Pancreas (tissue), 10 donors: ENCODE measurements around the gene THRAP3. TPM values are rescaled to one million over a fixed set of nuclear protein-coding genes. Genes with fewer than 3 reads are reported as not detected.

Source experiments
- ATAC-seq, 4 donors: fragments of 200-7000 bp; cut with Tn5 transposase; one replicate each; pipeline versions ENCODE4 v1.8.0 to v1.9.1; 2020; ENCODE audit warnings: mild to moderate bottlenecking in 4 of 4, moderate library complexity in 4 of 4
- DNase-seq, 6 donors: peaks; one replicate each; pipeline ENCODE4 v3.0.0-alpha.2; 2020
- FAIRE-seq: peaks from 2 replicates; lab custom pipeline; 2012; peaks lifted over from hg19 to GRCh38; lab: Jason Lieb, UNC
- H3K27ac ChIP-seq, 4 donors: fragments of 200-600 bp; sonication (generic); 1 replicate in 3 of 4; 2 replicates in 1 of 4; pipeline versions ENCODE4 v1.5.0 to v1.8.0; 2020
- H3K27me3 ChIP-seq, 4 donors: fragments of 200-600 bp; one replicate each; pipeline ENCODE4 v1.8.0; 2021
- H3K36me3 ChIP-seq, 3 donors: fragments of 200-600 bp; sonication (generic) in 1 of 3; one replicate each; pipeline versions ENCODE4 v1.5.0 to v1.8.0; 2020 to 2021
- H3K4me1 ChIP-seq, 3 donors: fragments of 200-600 bp; one replicate each; pipeline ENCODE4 v1.8.0; 2021
- H3K4me3 ChIP-seq, 4 donors: fragments of 200-600 bp; sonication (generic) in 2 of 4; one replicate each; pipeline versions ENCODE4 v1.5.0 to v1.8.0; 2020 to 2021
- H3K9me3 ChIP-seq, 4 donors: fragments of 200-600 bp; one replicate each; pipeline ENCODE4 v1.8.0; 2021
- CTCF ChIP-seq, 4 donors: fragments of 200-600 bp; sonication (generic) in 3 of 4; IDR thresholded peaks; one replicate each; pipeline versions ENCODE4 v1.5.0 to v1.8.0; 2021; ENCODE audit warnings: antibody characterized with exemption in 4 of 4
- WGBS, 2 donors: extraction: QIAGEN DNeasy Blood & Tissue Kit; methylation state at CpG; one replicate each; pipeline ENCODE4 v1.1.7; 2013; 5-methylcytosine and 5-hydroxymethylcytosine counted together
- intact Hi-C, 3 donors: fragments of 100-400 bp; cut with DNase I; formaldehyde crosslinking; loops; one replicate each; pipeline versions ENCODE4 v1.11.1 to v1.14.2; 2022
- polyA plus RNA-seq, 2 donors: library from polyadenylated mRNA; stranded (reverse); fragments of 200-250 nt; gene quantifications; one replicate each; pipeline ENCODE4 v1.2.3, GENCODE V29; 2013
- total RNA-seq, 6 donors: library from RNA; stranded (reverse); fragmentation: NEBNext Ultra II Directional in 4 of 6; extraction: Animal tissue kit (Norgen Biotek cat#: 25700) in 4 of 6; gene quantifications; one replicate each; pipeline versions ENCODE4 v1.2.1 to v1.2.4, GENCODE V29; 2021 to 2023
- donor health status: healthy with polysubstance abuse.
- donor health status: DM: no; HTN: no; CAD: no; lungs with moderate emphysema.
- donor health status: DM: no; HTN: no; CAD: no.
- donor health status: control.
- donor health status: control.
- donor health status: Bipolar disorder and iron deficiency.
- donor health status: DM: yes; HTN: yes; CAD: no.
- donor health status: DM: no; HTN: no; CAD: no.
- donor health status: DM: no; HTN: no; CAD: no.
- donor health status: DM: yes; HTN: yes; CAD: no.

Gene THRAP3
- total and polyA plus RNA-seq, 8 donors = 17.0 to 54.7 (median 29.9) TPM

- H3K4me1 ChIP-seq = peaks cover 0 to 6% (median 0%) of the 10 kb centered on the region in 3 donors
- intact Hi-C loops = no loop called here
- 54 to 55% methylated on average over 3 of the region's 3 CpGs for WGBS, 2 donors
- no peak for FAIRE-seq
- H3K36me3 ChIP-seq = no peaks in the 10 kb centered on the region
- H3K4me3 ChIP-seq = no peak overlapping the region
- DNase-seq = no peak
- ATAC-seq = no peak
- H3K9me3 ChIP-seq = no peaks in the 10 kb centered on the region
- no peak for TF ChIP-seq CTCF (IDR thresholded peaks at IDR 0.05)
- no peaks in the 10 kb centered on the region for H3K27me3 ChIP-seq
- H3K27ac ChIP-seq = no peak overlapping the region
Observed at GRCh38 chr1:36236302-36236701, 12.1 kb downstream of the THRAP3 start.

GRCh38 chr1:36238433-36238832 lies 14.2 kb downstream of the THRAP3 start:
- 83 to 84% methylated on average over 2 of the region's 2 CpGs for WGBS, 2 donors
- no peaks in the 10 kb centered on the region for H3K9me3 ChIP-seq
- ATAC-seq (no peak), DNase-seq (no peak), FAIRE-seq (no peak)
- H3K36me3 ChIP-seq = no peaks in the 10 kb centered on the region
- H3K27ac ChIP-seq = no peak overlapping the region
- H3K27me3 ChIP-seq = no peaks in the 10 kb centered on the region
- peaks cover 0 to 6% (median 0%) of the 10 kb centered on the region in 3 donors for H3K4me1 ChIP-seq
- no peak for TF ChIP-seq CTCF (IDR thresholded peaks at IDR 0.05)
- intact Hi-C loops = no loop called here
- H3K4me3 ChIP-seq = no peak overlapping the region

GRCh38 chr1:36239941-36240637 lies 15.8 kb downstream of the THRAP3 start:
- no peak overlapping the region for H3K4me3 ChIP-seq
- no peaks in the 10 kb centered on the region for H3K36me3 ChIP-seq
- H3K9me3 ChIP-seq = no peaks in the 10 kb centered on the region
- ATAC-seq (peak; percentile 24 to 65 (median 52)), FAIRE-seq (no peak), DNase-seq (no peak)
- no peak for TF ChIP-seq CTCF (IDR thresholded peaks at IDR 0.05)
- no peak overlapping the region for H3K27ac ChIP-seq
- 24% methylated on average over 4 of the region's 4 CpGs for WGBS, 2 donors
- H3K4me1 ChIP-seq = peaks cover 0 to 6% (median 0%) of the 10 kb centered on the region in 3 donors
- H3K27me3 ChIP-seq = no peaks in the 10 kb centered on the region
- intact Hi-C loops = no loop called here

GRCh38 chr1:36247538-36247937 lies 23.3 kb downstream of the THRAP3 start:
- Histone ChIP-seq H3K4me1 (peaks cover 15 to 25% (median 19%) of the 10 kb centered on the region in 3 donors), H3K36me3 (no peaks in the 10 kb centered on the region), H3K9me3 (no peaks in the 10 kb centered on the region), H3K4me3 (no peak overlapping the region), H3K27me3 (no peaks in the 10 kb centered on the region), H3K27ac (peak overlapping the region in 1 of 4 donors; percentile 44)
- no peak for ATAC-seq
- TF ChIP-seq CTCF (IDR thresholded peaks at IDR 0.05) = no peak
- no peak for FAIRE-seq
- intact Hi-C loops = no loop called here
- DNase-seq = no peak
- 92 to 97% methylated on average over 3 of the region's 3 CpGs for WGBS, 2 donors

- Histone ChIP-seq H3K27ac (peak overlapping the region in 2 of 4 donors; percentile 31 to 44), H3K36me3 (no peaks in the 10 kb centered on the region), H3K4me1 (peaks cover 21 to 32% (median 22%) of the 10 kb centered on the region in 3 donors), H3K4me3 (no peak overlapping the region), H3K27me3 (no peaks in the 10 kb centered on the region), H3K9me3 (no peaks in the 10 kb centered on the region)
- no peak for TF ChIP-seq CTCF (IDR thresholded peaks at IDR 0.05)
- DNase-seq (peak in 4 of 6 donors; percentile 44 to 75 (median 53)), FAIRE-seq (no peak), ATAC-seq (peak; percentile 88 to 93 (median 90))
- intact Hi-C loops = no loop called here
- 31 to 32% methylated on average over 4 of the region's 4 CpGs for WGBS, 2 donors
Observed at GRCh38 chr1:36248250-36248894, 24.1 kb downstream of the THRAP3 start.
